ENCODE measurements around the gene PDE4B.
"Not testable (repeated sequence)": the region's sequence is repeated elsewhere in the genome, so short reads cannot be mapped to it uniquely, and the experiment has no call there.

The PDE4B gene

GRCh38 chr1:65814752-65815151 lies 22.1 kb downstream of the PDE4B start:
- no peak for DNase-seq (ENCODE audit: low read depth, low spot score)

DNA sequence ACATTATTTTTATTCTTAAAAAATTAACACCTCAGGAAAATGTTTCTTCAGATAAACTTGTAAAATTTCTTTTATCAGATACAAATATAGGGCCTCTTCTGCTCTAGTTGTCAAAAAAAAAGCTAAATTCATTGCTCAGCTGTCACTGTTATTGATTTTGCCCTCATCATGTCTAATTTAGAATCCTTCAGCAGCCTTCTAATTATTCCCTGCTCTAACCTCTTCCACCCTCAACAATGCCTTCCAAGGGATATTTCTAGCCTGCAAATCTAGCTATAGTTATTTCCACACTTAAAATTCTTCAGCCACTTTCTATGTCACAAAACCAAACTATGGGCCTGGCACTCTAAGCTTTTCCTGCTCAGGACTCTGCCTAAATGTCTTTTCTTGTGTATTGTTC lies 25.2 kb downstream of the PDE4B start:
- no peak for DNase-seq (ENCODE audit: low read depth, low spot score)

GRCh38 chr1:65818966-65819365 lies 26.3 kb downstream of the PDE4B start:
- DNase-seq (ENCODE audit: low read depth, low spot score): no peak

DNA sequence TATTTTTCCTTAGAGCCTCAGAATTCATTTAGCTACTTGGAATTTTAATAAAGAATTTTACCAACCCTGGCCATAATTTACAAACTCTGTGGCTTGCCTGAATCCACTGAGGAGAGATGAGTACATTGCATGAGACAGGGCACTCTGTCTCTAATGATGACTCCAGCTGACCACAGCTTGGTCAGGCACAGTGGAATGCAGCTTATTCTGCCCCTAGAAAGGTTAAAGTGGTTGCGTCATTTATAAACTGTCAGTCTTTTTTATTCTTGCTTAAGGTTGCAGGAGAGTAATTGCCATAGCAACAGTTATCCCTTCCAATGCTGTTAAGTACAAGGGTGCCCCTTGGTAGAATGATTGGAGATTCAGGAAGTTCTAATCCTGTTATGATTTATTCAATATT lies 28.3 kb downstream of the PDE4B start:
- peak; percentile 15 for DNase-seq (ENCODE audit: low read depth, low spot score)

DNA sequence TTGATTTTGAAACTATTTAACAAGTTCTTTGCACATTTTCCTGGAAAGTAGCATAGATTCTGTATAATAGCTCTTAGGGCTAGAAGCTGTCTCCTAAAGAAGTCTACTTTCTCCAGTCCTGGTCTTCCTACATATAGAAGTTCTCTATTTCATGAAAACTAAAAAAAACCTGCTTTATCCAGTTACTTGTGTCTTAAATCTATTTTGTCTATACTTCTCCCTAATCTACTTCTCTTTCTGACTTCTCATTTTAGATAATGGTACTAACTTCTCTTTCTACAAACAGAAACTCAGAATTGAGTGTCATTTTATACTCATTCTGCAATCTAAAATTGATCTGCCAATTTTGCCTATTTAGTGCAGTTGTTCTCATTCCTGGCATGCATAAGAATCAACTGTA lies 28.7 kb downstream of the PDE4B start:
- DNase-seq (ENCODE audit: low read depth, low spot score): no peak

DNA sequence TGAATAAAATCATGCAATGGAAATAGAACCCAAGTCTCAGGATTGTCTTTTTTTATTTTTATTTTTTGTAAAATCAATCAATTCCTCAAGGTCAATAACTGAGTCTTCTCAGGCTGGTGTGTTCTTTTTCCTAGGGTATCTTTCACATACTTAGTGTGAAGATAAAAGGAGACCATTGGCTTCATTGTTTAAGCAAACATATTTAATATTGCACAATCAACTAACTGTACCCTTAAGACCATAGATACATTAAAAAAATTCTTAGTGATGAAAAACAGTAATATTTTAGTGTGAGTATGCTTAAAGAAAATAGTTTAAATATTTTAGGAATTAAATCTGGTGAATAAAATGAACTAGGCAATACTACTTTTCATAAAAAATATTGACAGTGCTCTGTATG lies 31.4 kb downstream of the PDE4B start:
- DNase-seq (ENCODE audit: low read depth, low spot score): no peak

- DNase-seq (ENCODE audit: low read depth, low spot score): no peak
Measured at GRCh38 chr1:65825741-65826140, 33.0 kb downstream of the PDE4B start.

DNA sequence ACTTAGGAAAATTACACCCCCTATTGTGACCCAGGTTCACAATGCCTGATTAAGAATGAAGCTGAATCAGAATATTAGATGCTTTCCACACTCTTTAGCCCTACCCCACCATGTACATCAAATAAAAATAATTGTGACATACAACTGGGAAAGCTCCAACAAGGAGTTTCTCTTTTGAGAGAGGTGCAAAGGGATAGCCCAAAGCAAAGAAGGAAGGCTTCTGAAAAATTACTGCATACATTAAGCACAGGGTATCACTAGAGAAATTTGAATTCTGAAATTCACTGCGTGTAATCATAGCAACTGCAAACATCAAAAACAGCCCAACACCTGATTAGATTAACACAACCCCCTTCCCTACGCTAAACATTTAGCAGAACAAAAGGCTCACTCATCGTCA lies 34.1 kb downstream of the PDE4B start:
- DNase-seq (ENCODE audit: low read depth, low spot score): no peak

- no peak for DNase-seq (ENCODE audit: low read depth, low spot score)
Measured at GRCh38 chr1:65827346-65827745, 34.7 kb downstream of the PDE4B start.

DNA sequence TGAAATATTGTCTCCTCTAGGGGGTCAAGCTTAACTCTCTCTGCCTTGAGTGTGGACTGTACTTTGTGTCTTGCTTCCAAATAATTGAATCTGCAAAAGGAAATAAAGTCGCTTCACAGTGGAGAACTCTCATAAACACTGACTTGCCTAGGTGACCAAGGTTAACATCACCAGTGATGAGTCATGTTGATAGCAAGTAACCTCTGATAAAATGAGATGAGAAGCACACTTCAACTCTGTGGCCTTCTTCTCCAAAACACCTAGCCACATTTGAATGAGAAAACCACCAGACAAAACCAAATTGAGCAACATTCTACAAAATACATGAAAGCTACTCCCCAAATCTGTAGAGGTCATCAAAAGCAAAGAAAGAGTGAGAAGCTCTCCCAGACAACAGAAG lies 37.6 kb downstream of the PDE4B start:
- DNase-seq (ENCODE audit: low read depth, low spot score): no peak

- no peak for DNase-seq (ENCODE audit: low read depth, low spot score)
Measured at GRCh38 chr1:65832296-65832695, 39.6 kb downstream of the PDE4B start.

GRCh38 chr1:65836686-65837085 lies 44.0 kb downstream of the PDE4B start:
- DNase-seq (ENCODE audit: low read depth, low spot score): no peak

DNA sequence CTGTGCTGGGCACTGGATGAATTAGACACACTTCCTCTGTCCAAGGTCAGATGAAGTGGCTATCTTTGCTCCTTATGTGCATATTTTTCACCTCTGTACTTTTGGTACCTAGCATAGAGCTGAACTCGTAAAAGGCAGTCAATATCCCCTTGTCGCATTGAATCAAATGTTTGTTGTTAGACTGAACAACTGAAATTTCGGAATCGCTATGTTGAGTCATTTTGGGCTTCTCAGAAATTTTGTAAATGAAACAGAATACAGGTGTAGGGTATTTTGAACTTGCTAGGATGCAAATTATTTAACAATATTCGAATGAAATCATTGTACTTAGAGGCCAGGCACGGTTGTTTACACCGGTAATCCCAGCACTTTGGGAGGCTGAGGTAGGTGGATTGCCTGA lies 48.0 kb downstream of the PDE4B start:
- DNase-seq (ENCODE audit: low read depth, low spot score): no peak

DNA sequence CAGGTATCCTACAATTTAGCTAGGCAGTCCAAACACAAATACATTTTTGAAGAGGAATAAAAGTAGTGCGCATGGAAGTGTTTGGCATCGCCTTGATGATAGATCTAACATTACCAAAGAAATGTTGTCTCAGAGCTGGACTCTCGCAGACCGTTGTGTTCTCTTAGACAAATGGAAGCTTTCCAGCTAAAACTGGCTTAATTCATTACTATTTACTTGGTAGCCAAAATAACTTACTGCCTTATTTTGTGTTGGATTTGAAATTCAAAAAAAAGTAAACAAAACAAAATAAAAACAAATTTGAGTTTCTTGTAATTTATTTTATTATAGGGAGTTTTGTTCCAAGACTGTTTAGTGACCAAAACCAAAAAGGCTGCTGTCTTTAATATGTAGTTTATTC lies 51.6 kb downstream of the PDE4B start:
- no peak for DNase-seq (ENCODE audit: low read depth, low spot score)

- no peak for DNase-seq (ENCODE audit: low read depth, low spot score)
Measured at GRCh38 chr1:65844821-65845534, 52.3 kb downstream of the PDE4B start.

GRCh38 chr1:65845535-65846060 lies 52.9 kb downstream of the PDE4B start:
- no peak for DNase-seq (ENCODE audit: low read depth, low spot score)

- DNase-seq (ENCODE audit: low read depth, low spot score): no peak
Measured at GRCh38 chr1:65846866-65847265, 54.2 kb downstream of the PDE4B start.

DNA sequence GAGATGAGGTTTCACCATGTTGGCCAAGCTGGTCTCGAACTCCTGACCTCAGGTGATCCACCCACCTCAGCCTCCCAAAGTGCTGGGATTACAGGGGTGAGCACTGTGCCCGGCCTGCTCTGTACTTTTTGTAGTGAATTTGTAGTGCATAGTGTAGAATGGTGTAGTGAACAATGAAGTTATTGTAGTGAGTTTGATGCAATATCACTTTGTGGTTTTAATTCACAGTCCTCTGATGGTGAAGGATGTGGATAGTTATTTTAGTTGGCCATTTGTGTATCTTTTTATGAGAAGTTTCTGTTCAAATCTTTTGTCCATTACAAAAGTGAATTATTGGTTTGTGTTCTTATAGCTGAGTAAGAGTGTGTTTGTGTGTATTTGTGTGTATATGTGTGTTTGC lies 57.6 kb downstream of the PDE4B start:
- DNase-seq (ENCODE audit: low read depth, low spot score): no peak

DNA sequence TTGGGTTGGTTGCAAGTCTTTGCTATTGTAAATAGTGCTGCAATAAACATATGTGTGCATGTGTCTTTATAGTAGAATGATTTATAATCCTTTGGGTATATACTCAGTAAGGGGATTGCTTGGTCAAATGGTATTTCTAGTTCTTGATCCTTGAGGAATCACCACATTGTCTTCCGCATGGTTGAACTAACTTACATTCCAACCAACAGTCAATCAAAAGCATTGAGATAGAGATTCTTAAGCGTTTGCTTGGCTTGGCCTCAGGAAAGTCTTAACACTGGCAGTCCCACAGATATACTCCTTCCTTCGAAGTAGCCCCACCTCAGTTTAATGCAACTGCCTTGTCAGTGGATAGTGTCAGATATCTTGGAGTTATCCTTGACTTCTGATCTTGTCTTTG lies 63.9 kb downstream of the PDE4B start:
- not testable (repeated sequence) for DNase-seq (ENCODE audit: low read depth, low spot score)

DNA sequence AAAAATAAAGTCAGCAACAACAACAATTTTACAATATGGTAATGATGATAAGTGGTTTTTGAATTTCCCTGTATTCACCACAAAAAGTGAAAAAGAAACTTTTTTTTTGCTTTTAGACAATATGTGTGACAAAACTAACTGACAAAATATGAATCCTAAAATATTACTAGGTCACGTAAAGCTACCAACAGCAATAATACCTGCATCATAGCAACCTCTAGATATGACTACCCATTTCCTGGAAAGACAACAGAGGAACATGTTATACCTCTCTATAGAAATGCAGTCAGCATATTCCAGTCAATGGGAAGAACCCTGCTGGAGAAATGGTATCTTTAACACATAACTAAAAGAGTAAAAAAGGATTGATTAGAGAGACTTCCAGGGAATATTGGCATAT lies 73.7 kb downstream of the PDE4B start:
- DNase-seq (ENCODE audit: low read depth, low spot score): no peak

DNA sequence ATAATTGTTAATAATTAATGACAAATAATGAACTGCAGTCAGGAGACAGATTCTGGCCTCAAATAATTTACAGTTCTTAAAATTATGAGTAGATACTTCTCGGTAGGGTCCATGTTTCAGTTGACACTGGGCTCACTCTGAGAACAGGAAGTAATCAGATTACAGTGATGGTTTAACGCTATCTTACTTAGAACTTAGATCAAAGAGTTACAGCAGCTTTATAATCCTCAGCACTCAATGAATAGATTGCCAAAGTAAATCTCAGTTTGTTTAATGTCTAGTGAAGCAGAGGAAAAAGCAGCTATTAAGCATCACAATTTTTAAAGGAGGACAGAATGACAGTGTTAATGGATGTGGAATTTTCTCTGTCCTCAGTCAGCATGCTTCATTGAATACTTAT lies 79.6 kb downstream of the PDE4B start:
- DNase-seq (ENCODE audit: low read depth, low spot score): no peak

DNA sequence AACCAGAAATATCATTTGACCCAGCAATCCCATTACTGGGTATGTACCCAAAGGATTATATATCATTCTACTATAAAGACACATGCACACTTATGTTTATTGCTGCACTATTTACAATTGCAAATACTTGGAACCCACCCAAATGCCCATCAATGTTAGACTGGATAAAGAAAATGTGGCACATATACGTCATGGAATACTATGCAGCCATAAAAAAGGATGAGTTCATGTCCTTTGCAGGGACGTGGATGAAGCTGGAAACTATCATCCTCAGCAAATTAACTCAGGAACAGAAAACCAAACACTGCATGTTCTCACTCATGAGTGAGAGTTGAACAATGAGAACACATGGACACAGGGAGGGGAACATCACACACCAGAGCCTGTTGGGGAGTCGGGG lies 85.6 kb downstream of the PDE4B start:
- not testable (repeated sequence) for DNase-seq (ENCODE audit: low read depth, low spot score)

- DNase-seq (ENCODE audit: low read depth, low spot score): no peak
Measured at GRCh38 chr1:65880611-65881010, 87.9 kb downstream of the PDE4B start.

GRCh38 chr1:65881067-65881594 lies 88.4 kb downstream of the PDE4B start:
- DNase-seq (ENCODE audit: low read depth, low spot score): no peak

Data from brain pericyte (primary cell).